ENCODE data around the gene PHF21B. TPM values are rescaled to one million over a fixed set of nuclear protein-coding genes. Genes with fewer than 3 reads are reported as not detected.
A peak's percentile ranks its signal among the peaks of the same experiment; 100 is the strongest.

PHF21B gene
- total and polyA plus RNA-seq, 8 donors, result 0.24 to 1.4 (median 1.1) TPM; not detected in 1

DNA sequence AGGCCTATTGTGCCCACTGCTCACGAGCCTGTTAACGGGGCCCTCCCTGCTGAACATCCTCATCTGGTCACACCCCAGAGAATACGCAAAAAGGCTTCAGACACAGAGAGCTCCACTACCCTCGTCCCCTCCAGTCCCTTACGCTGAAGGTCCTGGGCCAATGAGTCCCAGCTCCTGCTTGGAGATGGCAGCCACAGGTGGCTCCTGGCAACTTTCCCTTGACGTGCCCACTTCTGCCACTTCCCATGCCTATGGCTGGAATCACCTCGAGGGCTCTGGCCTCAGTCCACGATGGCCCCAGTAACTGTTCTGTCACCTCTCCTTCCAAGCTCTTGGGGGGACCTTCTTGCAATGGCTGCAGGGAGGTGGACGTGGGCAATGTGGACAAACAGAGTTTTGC, 12.7 kb downstream of the PHF21B start:
- DNase-seq (peak in 1 of 4 donors; percentile 21), ATAC-seq (no peak)
- no peaks in the 10 kb centered on the region for H3K36me3 ChIP-seq
- intact Hi-C loops (cut with DNase I), result no loop called here
- no peaks in the 10 kb centered on the region for H3K9me3 ChIP-seq
- H3K27me3 ChIP-seq, result peaks cover 0 to 90% of the 10 kb centered on the region in 2 donors
- TF ChIP-seq, protein P1, sequence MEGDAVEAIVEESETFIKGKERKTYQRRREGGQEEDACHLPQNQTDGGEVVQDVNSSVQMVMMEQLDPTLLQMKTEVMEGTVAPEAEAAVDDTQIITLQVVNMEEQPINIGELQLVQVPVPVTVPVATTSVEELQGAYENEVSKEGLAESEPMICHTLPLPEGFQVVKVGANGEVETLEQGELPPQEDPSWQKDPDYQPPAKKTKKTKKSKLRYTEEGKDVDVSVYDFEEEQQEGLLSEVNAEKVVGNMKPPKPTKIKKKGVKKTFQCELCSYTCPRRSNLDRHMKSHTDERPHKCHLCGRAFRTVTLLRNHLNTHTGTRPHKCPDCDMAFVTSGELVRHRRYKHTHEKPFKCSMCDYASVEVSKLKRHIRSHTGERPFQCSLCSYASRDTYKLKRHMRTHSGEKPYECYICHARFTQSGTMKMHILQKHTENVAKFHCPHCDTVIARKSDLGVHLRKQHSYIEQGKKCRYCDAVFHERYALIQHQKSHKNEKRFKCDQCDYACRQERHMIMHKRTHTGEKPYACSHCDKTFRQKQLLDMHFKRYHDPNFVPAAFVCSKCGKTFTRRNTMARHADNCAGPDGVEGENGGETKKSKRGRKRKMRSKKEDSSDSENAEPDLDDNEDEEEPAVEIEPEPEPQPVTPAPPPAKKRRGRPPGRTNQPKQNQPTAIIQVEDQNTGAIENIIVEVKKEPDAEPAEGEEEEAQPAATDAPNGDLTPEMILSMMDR (IDR thresholded peaks at IDR 0.05), result no peak
- H3K4me1 ChIP-seq, result no peaks in the 10 kb centered on the region
- no peak overlapping the region for H3K4me3 ChIP-seq
- H3K27ac ChIP-seq, result no peak overlapping the region

- DNase-seq (peak in 1 of 4 donors; percentile 20), ATAC-seq (no peak)
- intact Hi-C loops (cut with DNase I), result no loop called here
- Histone ChIP-seq H3K27ac (no peak overlapping the region), H3K36me3 (no peaks in the 10 kb centered on the region), H3K9me3 (no peaks in the 10 kb centered on the region), H3K4me3 (no peak overlapping the region), H3K4me1 (no peaks in the 10 kb centered on the region), H3K27me3 (peaks cover 0 to 90% of the 10 kb centered on the region in 2 donors)
- TF ChIP-seq, protein P1 (IDR thresholded peaks at IDR 0.05), result no peak
These were observed 13.2 kb downstream of the PHF21B start for GRCh38 chr22:44996648-44997047.

DNA sequence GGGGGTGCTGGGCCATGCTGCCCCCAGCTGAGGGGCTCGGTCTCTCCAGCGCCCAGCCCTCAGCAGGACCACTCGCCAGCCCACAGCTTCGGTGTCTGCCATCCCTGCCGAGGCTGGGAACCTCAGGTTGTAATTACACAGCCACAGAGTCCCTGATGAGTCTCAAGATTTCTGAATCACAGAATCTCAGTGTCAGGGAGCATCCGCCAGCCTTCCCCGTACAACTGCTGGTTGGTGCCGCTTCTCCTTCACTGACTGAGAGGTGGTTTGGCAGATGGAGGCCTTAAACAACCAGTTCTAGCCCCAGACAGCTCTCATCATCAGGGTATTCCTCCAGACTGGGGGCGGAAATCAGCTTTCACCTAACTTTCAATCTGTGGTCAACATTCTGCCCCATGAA, 13.7 kb downstream of the PHF21B start:
- TF ChIP-seq, protein P1 (IDR thresholded peaks at IDR 0.05), result no peak
- ATAC-seq (no peak), DNase-seq (peak in 1 of 4 donors; percentile 43)
- Histone ChIP-seq H3K36me3 (no peaks in the 10 kb centered on the region), H3K9me3 (no peaks in the 10 kb centered on the region), H3K27ac (no peak overlapping the region), H3K27me3 (peaks cover 0 to 92% of the 10 kb centered on the region in 2 donors), H3K4me3 (no peak overlapping the region), H3K4me1 (no peaks in the 10 kb centered on the region)
- intact Hi-C loops (cut with DNase I), result no loop called here

- Histone ChIP-seq H3K4me3 (no peak overlapping the region), H3K27me3 (peaks cover 0 to 92% of the 10 kb centered on the region in 2 donors), H3K27ac (no peak overlapping the region), H3K9me3 (no peaks in the 10 kb centered on the region), H3K36me3 (no peaks in the 10 kb centered on the region), H3K4me1 (no peaks in the 10 kb centered on the region)
- no peak for ATAC-seq
- peak in 1 of 4 donors; percentile 66 for DNase-seq
- TF ChIP-seq, protein P1 (IDR thresholded peaks at IDR 0.05), result no peak
- intact Hi-C loops (cut with DNase I), result no loop called here
These were observed 14.1 kb downstream of the PHF21B start for GRCh38 chr22:44995715-44996114.

DNA sequence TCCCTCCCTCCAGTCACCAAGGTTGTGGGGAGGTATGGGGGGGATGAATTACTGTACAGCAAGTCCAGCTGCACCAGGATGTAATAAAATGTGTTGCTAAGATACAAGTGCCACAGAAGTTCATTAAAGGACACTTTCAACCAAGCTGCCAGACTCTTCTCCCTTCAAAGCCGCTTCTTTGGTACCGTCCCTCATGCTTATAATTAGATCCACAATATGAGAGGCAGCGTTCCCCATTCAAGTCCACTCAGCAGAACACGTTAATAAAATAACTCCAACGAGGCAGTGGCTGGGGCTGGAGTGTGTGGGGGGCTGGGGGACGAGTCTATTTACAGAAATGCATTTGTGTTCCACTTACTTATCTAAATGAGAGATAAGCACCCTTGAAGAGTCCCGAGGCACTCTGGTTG, 14.7 kb downstream of the PHF21B start:
- Histone ChIP-seq H3K27ac (no peak overlapping the region), H3K27me3 (peaks cover 0 to 93% of the 10 kb centered on the region in 2 donors), H3K9me3 (no peaks in the 10 kb centered on the region), H3K36me3 (no peaks in the 10 kb centered on the region), H3K4me1 (no peaks in the 10 kb centered on the region), H3K4me3 (no peak overlapping the region)
- TF ChIP-seq, protein P1 (IDR thresholded peaks at IDR 0.05), result no peak
- DNase-seq (peak in 1 of 4 donors; percentile 31), ATAC-seq (no peak)
- intact Hi-C loops (cut with DNase I), result no loop called here
